Fibroblast of lung (primary cell): ENCODE data around the gene EXOC6B. TPM values are rescaled to one million over a fixed set of nuclear protein-coding genes. Genes with fewer than 3 reads are reported as not detected.

Experiments
- DNase-seq, 2 donors: peaks; one replicate each; pipeline versions ENCODE4 v3.0.0 to v3.0.0-alpha.2; 2010; ENCODE audit warnings: low read depth in 2 of 2
- H2AFZ ChIP-seq: 2 replicates; pipeline ENCODE4 v1.5.1; 2012; ENCODE audit warnings: low read length, control low read depth, inconsistent platforms
- H3K27ac ChIP-seq: 2 replicates; pipeline ENCODE4 v1.5.1; 2011; ENCODE audit warnings: low read length, control low read depth; ENCODE audit not compliant: insufficient read depth
- H3K27me3 ChIP-seq: 2 replicates; pipeline ENCODE4 v1.5.1; 2011; ENCODE audit warnings: mild to moderate bottlenecking, low read length; ENCODE audit not compliant: control insufficient read depth, insufficient read depth
- H3K36me3 ChIP-seq: 2 replicates; pipeline ENCODE4 v1.5.1; 2011; ENCODE audit warnings: low read length; ENCODE audit not compliant: control insufficient read depth, insufficient read depth
- H3K4me1 ChIP-seq: 2 replicates; pipeline ENCODE4 v1.5.1; 2011; ENCODE audit warnings: low read length; ENCODE audit not compliant: control insufficient read depth, insufficient read depth; ENCODE audit errors: extremely low read depth
- H3K4me2 ChIP-seq: 2 replicates; pipeline ENCODE4 v1.5.1; 2011; ENCODE audit warnings: low read length, control low read depth; ENCODE audit not compliant: insufficient read depth; ENCODE audit errors: extremely low read depth
- H3K4me3 ChIP-seq, 4 experiments: fragments of 200-600 bp in 1 of 4; sonication (generic) in 1 of 4; replicated peaks in 1 of 4; 2 replicates each; pipeline ENCODE4 v1.5.1; 2011 to 2016; ENCODE audit warnings: low read length in 4 of 4, low read depth in 3 of 4, mild to moderate bottlenecking in 3 of 4, control low read depth in 2 of 4, inconsistent platforms in 1 of 4, mixed read lengths in 1 of 4; ENCODE audit not compliant: insufficient read depth in 1 of 4; ENCODE audit errors: control extremely low read depth in 1 of 4
- H3K79me2 ChIP-seq: 2 replicates; pipeline ENCODE4 v1.5.1; 2012; ENCODE audit warnings: mild to moderate bottlenecking, low read length, inconsistent platforms; ENCODE audit not compliant: control insufficient read depth, insufficient read depth
- H3K9ac ChIP-seq: 2 replicates; pipeline ENCODE4 v1.5.1; 2011; ENCODE audit warnings: mild to moderate bottlenecking, low read length, control low read depth; ENCODE audit not compliant: insufficient read depth
- H3K9me3 ChIP-seq: 2 replicates; pipeline ENCODE4 v1.5.1; 2012; ENCODE audit warnings: low read depth, low read length; ENCODE audit not compliant: control insufficient read depth, insufficient read depth
- H4K20me1 ChIP-seq: 2 replicates; pipeline ENCODE4 v1.5.1; 2011; ENCODE audit warnings: low read length; ENCODE audit not compliant: control insufficient read depth, insufficient read depth; ENCODE audit errors: extremely low read depth
- EZH2 ChIP-seq: IDR thresholded peaks from 2 replicates; pipeline ENCODE4 v1.5.1; 2012; ENCODE audit warnings: low read length, control low read depth, mild to moderate bottlenecking; ENCODE audit errors: missing control alignments
- polyA plus RNA-seq, 2 donors: library from polyadenylated mRNA; depleted of rRNA in 1 of 2; stranded (reverse) in 1 of 2; unstranded in 1 of 2; fragments of >200 nt; gene quantifications; 2 replicates each; pipeline ENCODE4 v1.2.1, GENCODE V29; 2011 to 2012; ENCODE audit warnings: missing spikeins in 1 of 2
- total RNA-seq: library from RNA; depleted of rRNA; stranded (reverse); fragments of >200 nt; gene quantifications from 2 replicates; pipeline ENCODE4 v1.2.1, GENCODE V29; 2014
- TF ChIP-seq, protein P1 (sequence below), 2 donors: IDR thresholded peaks in 1 of 2; conservative IDR thresholded peaks in 1 of 2; 1 replicate in 1 of 2; 2 replicates in 1 of 2; pipeline ENCODE4 v1.5.1; 2011 to 2012; ENCODE audit warnings: low read length in 2 of 2, control low read depth in 1 of 2, inconsistent platforms in 1 of 2, low read depth in 1 of 2, mild to moderate bottlenecking in 1 of 2

Gene EXOC6B
- total and polyA plus RNA-seq, 2 donors (not counting 1 experiment from before 2014, with no cell fraction given), result 26.3 to 36.5 TPM

DNA sequence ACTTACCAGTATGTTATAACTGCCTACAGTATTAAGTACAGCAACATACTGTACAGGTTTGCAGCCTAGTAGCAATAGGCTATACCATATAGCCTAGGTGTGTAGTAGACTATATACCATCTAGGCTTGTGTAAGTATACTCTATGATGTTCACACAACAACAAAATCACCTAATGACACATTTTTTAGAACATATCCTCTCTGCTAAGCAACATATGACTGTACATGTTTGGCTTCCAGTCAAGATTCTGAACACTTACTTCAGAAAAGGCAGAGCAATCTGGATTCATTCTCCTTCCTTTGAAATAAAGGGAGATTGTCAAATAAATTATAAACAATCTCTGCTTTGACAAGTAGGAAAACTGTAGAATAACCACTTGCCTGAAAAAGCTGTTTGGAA, 81.8 kb downstream of the EXOC6B start:
- peak; percentile 44 to 64 for DNase-seq
- Histone ChIP-seq H3K9ac (no peak overlapping the region), H3K9me3 (no peaks in the 10 kb centered on the region), H3K27ac (no peak overlapping the region), H4K20me1 (no peaks in the 10 kb centered on the region), H3K27me3 (no peaks in the 10 kb centered on the region), H3K4me1 (no peaks in the 10 kb centered on the region), H3K4me3 (no peak overlapping the region), H3K79me2 (no peaks in the 10 kb centered on the region), H3K4me2 (no peak overlapping the region), H2AFZ (no peak overlapping the region), H3K36me3 (no peaks in the 10 kb centered on the region)
- TF ChIP-seq EZH2, result no peak
- TF ChIP-seq, protein P1, sequence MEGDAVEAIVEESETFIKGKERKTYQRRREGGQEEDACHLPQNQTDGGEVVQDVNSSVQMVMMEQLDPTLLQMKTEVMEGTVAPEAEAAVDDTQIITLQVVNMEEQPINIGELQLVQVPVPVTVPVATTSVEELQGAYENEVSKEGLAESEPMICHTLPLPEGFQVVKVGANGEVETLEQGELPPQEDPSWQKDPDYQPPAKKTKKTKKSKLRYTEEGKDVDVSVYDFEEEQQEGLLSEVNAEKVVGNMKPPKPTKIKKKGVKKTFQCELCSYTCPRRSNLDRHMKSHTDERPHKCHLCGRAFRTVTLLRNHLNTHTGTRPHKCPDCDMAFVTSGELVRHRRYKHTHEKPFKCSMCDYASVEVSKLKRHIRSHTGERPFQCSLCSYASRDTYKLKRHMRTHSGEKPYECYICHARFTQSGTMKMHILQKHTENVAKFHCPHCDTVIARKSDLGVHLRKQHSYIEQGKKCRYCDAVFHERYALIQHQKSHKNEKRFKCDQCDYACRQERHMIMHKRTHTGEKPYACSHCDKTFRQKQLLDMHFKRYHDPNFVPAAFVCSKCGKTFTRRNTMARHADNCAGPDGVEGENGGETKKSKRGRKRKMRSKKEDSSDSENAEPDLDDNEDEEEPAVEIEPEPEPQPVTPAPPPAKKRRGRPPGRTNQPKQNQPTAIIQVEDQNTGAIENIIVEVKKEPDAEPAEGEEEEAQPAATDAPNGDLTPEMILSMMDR (conservative IDR thresholded peaks at IDR 0.05 in 1 of 2, IDR thresholded peaks at IDR 0.05 in 1 of 2; ENCODE audit: low read depth in 1 of 2, low read length in 2 of 2), result no peak

DNA sequence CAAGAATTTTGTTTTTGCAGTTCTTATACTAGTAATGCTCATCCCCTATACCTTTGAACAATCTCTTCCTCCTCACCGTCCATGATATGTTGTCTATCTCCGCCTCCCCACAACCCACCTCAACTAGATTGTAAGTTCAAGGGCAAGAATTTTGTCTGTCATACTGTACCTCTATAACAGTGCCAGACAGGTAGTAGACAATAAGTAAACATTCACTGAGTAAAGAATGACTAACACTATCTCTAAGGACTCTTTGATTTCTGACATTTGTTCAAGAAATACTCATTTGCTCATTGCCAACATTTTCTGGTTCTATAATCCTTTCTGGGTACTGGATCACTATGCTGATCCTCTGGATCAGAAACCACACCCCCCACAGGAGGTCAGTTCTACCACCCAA, 82.4 kb downstream of the EXOC6B start:
- Histone ChIP-seq H4K20me1 (no peaks in the 10 kb centered on the region), H3K4me3 (no peak overlapping the region), H3K27ac (no peak overlapping the region), H3K79me2 (no peaks in the 10 kb centered on the region), H3K4me1 (no peaks in the 10 kb centered on the region), H3K36me3 (no peaks in the 10 kb centered on the region), H2AFZ (no peak overlapping the region), H3K9ac (no peak overlapping the region), H3K4me2 (no peak overlapping the region), H3K27me3 (no peaks in the 10 kb centered on the region), H3K9me3 (no peaks in the 10 kb centered on the region)
- no peak for DNase-seq
- TF ChIP-seq, protein P1 (conservative IDR thresholded peaks at IDR 0.05 in 1 of 2, IDR thresholded peaks at IDR 0.05 in 1 of 2; ENCODE audit: low read depth in 1 of 2, low read length in 2 of 2), result no peak
- no peak for TF ChIP-seq EZH2

GRCh38 chr2:72738096-72738495, 87.7 kb downstream of the EXOC6B start:
- no peak overlapping the region for H3K4me3 ChIP-seq
- no peaks in the 10 kb centered on the region for H3K27me3 ChIP-seq
- no peaks in the 10 kb centered on the region for H3K4me1 ChIP-seq
- H3K4me2 ChIP-seq, result no peak overlapping the region
- no peak for DNase-seq
- no peaks in the 10 kb centered on the region for H3K79me2 ChIP-seq
- no peak overlapping the region for H3K27ac ChIP-seq
- H3K9ac ChIP-seq, result no peak overlapping the region
- H2AFZ ChIP-seq, result no peak overlapping the region
- no peak for TF ChIP-seq EZH2
- TF ChIP-seq, protein P1 (conservative IDR thresholded peaks at IDR 0.05 in 1 of 2, IDR thresholded peaks at IDR 0.05 in 1 of 2; ENCODE audit: low read depth in 1 of 2, low read length in 2 of 2), result no peak
- no peaks in the 10 kb centered on the region for H4K20me1 ChIP-seq
- H3K36me3 ChIP-seq, result no peaks in the 10 kb centered on the region
- no peaks in the 10 kb centered on the region for H3K9me3 ChIP-seq
